H1 (cell line): Measurements from ENCODE around the gene ENKD1. TPM values are rescaled to one million over a fixed set of nuclear protein-coding genes. Genes with fewer than 3 reads are reported as not detected.

Experiments used
- CTCF ChIA-PET: fragments of 300-600 bp; sonication (Branson Sonifier 250); formaldehyde crosslinking; loops from one replicate; lab custom pipeline; 2021; ENCODE audit not compliant: partially characterized antibody; lab: Charles Lee
- POLR2A ChIA-PET: fragments of 300-600 bp; sonication (Branson Sonifier 250); formaldehyde crosslinking; loops from one replicate; lab custom pipeline; 2021; ENCODE audit warnings: inconsistent platforms; ENCODE audit not compliant: partially characterized antibody; lab: Charles Lee
- DNase-seq, 2 experiments: peaks; one replicate each; pipeline versions ENCODE4 v3.0.0 to v3.0.0-alpha.2; 2010 to 2022; ENCODE audit warnings: low spot score in 2 of 2, low read depth in 1 of 2, mixed read lengths in 1 of 2
- FAIRE-seq: peaks from 2 replicates; lab custom pipeline; 2011; peaks lifted over from hg19 to GRCh38; lab: Jason Lieb, UNC
- H2AFZ ChIP-seq: 2 replicates; pipeline ENCODE4 v1.8.1; 2012; ENCODE audit warnings: low read length, inconsistent platforms
- H2AK5ac ChIP-seq: 2 replicates; pipeline ENCODE4 v1.6.1; 2013; ENCODE audit warnings: low read depth, low read length
- H2BK120ac ChIP-seq: replicated peaks from 2 replicates; pipeline ENCODE3; 2013; ENCODE audit warnings: low read depth, low read length, inconsistent platforms
- H2BK12ac ChIP-seq: 2 replicates; pipeline ENCODE4 v1.6.1; 2013; ENCODE audit warnings: low read depth, low read length
- H2BK15ac ChIP-seq: 2 replicates; pipeline ENCODE4 v1.6.1; 2013; ENCODE audit warnings: low read length
- H2BK20ac ChIP-seq: 2 replicates; pipeline ENCODE4 v1.6.1; 2013; ENCODE audit warnings: low read length
- H2BK5ac ChIP-seq: 2 replicates; pipeline ENCODE4 v1.6.1; 2013; ENCODE audit warnings: low read depth, low read length
- H3K14ac ChIP-seq: 2 replicates; pipeline ENCODE4 v1.6.1; 2013; ENCODE audit warnings: inconsistent platforms; ENCODE audit not compliant: insufficient read length
- H3K18ac ChIP-seq: 2 replicates; pipeline ENCODE4 v1.6.1; 2013; ENCODE audit warnings: low read length; ENCODE audit errors: extremely low read depth
- H3K23ac ChIP-seq: 2 replicates; pipeline ENCODE4 v1.6.1; 2013; ENCODE audit warnings: inconsistent platforms; ENCODE audit not compliant: insufficient read length
- H3K23me2 ChIP-seq: 2 replicates; pipeline ENCODE4 v1.6.1; 2013; ENCODE audit warnings: low read depth, low read length
- H3K27ac ChIP-seq: 2 replicates; pipeline ENCODE4 v1.6.1; 2011; ENCODE audit warnings: low read depth, low read length, inconsistent platforms
- H3K27me3 ChIP-seq, 4 experiments: replicated peaks in 1 of 4; 1 replicate in 1 of 4; 2 replicates in 3 of 4; pipeline versions ENCODE4 v1.6.1 to v1.8.1; 2011 to 2013; ENCODE audit warnings: low read length in 3 of 4, mild to moderate bottlenecking in 3 of 4, inconsistent platforms in 2 of 4, mixed read lengths in 2 of 4, moderate library complexity in 1 of 4; ENCODE audit not compliant: control insufficient read depth in 3 of 4, insufficient read depth in 3 of 4; ENCODE audit errors: extremely low read depth in 1 of 4
- H3K36me3 ChIP-seq, 4 experiments: 2 replicates each; pipeline versions ENCODE4 v1.6.1 to v1.8.1; 2011 to 2013; ENCODE audit warnings: mild to moderate bottlenecking in 4 of 4, low read length in 3 of 4, moderate library complexity in 2 of 4, control low read depth in 1 of 4, inconsistent platforms in 1 of 4; ENCODE audit not compliant: insufficient read depth in 4 of 4, control insufficient read depth in 2 of 4
- H3K4ac ChIP-seq: replicated peaks from 2 replicates; pipeline ENCODE3; 2013; ENCODE audit warnings: low read length, low read depth, mixed read lengths, inconsistent platforms; ENCODE audit not compliant: insufficient read length
- H3K4me1 ChIP-seq, 4 experiments: replicated peaks in 1 of 4; 1 replicate in 1 of 4; 2 replicates in 3 of 4; pipeline versions ENCODE4 v1.6.1 to v1.8.1; 2011 to 2013; ENCODE audit warnings: low read length in 3 of 4, inconsistent platforms in 2 of 4, mixed read lengths in 1 of 4; ENCODE audit not compliant: insufficient read depth in 4 of 4, control insufficient read depth in 3 of 4
- H3K4me2 ChIP-seq, 2 experiments: 2 replicates each; pipeline versions ENCODE4 v1.6.1 to v1.8.1; 2011 to 2013; ENCODE audit warnings: low read depth in 2 of 2, low read length in 2 of 2, control low read depth in 1 of 2, inconsistent platforms in 1 of 2, mild to moderate bottlenecking in 1 of 2; ENCODE audit not compliant: insufficient read depth in 1 of 2
- H3K4me3 ChIP-seq, 4 experiments: fragments of 200-600, 300-600 bp in 1 of 4; sonication (generic), shearing (Covaris generic), sonication (Bioruptor Twin) in 1 of 4; 2 replicates each; pipeline versions ENCODE4 v1.5.1 to v1.8.1; 2011 to 2016; ENCODE audit warnings: low read length in 4 of 4, low read depth in 3 of 4, control low read depth in 2 of 4, inconsistent platforms in 2 of 4, mild to moderate bottlenecking in 2 of 4, mixed read lengths in 1 of 4, moderate library complexity in 1 of 4; ENCODE audit not compliant: insufficient read depth in 2 of 4; ENCODE audit errors: extremely low read depth in 1 of 4
- H3K56ac ChIP-seq: replicated peaks from 2 replicates; pipeline ENCODE3; 2013; ENCODE audit warnings: low read depth, mild to moderate bottlenecking, mixed read lengths, low read length, inconsistent platforms; ENCODE audit not compliant: insufficient read length
- H3K79me1 ChIP-seq: 2 replicates; pipeline ENCODE4 v1.6.1; 2013; ENCODE audit warnings: low read depth, low read length, control low read depth
- H3K79me2 ChIP-seq, 2 experiments: 2 replicates each; pipeline versions ENCODE4 v1.6.1 to v1.8.1; 2012 to 2013; ENCODE audit warnings: low read length in 2 of 2, mild to moderate bottlenecking in 2 of 2, inconsistent platforms in 1 of 2; ENCODE audit not compliant: insufficient read depth in 2 of 2, control insufficient read depth in 1 of 2
- H3K9ac ChIP-seq, 4 experiments: replicated peaks in 1 of 4; 1 replicate in 1 of 4; 2 replicates in 3 of 4; pipeline versions ENCODE4 v1.6.1 to v1.8.1; 2011 to 2013; ENCODE audit warnings: low read depth in 3 of 4, low read length in 3 of 4, control low read depth in 2 of 4, mild to moderate bottlenecking in 2 of 4, moderate library complexity in 2 of 4, inconsistent platforms in 1 of 4; ENCODE audit errors: extremely low read depth in 1 of 4
- H3K9me3 ChIP-seq, 2 experiments: 2 replicates each; pipeline versions ENCODE4 v1.6.1 to v1.8.1; 2012 to 2013; ENCODE audit warnings: mild to moderate bottlenecking in 2 of 2, moderate library complexity in 2 of 2, control low read depth in 1 of 2, inconsistent platforms in 1 of 2, low read depth in 1 of 2, low read length in 1 of 2, mixed read lengths in 1 of 2; ENCODE audit not compliant: insufficient read depth in 2 of 2
- H4K20me1 ChIP-seq, 2 experiments: replicated peaks in 1 of 2; 2 replicates each; pipeline versions ENCODE3 to v1.8.1; 2011 to 2013; ENCODE audit warnings: inconsistent platforms in 2 of 2, low read length in 2 of 2, mild to moderate bottlenecking in 1 of 2; ENCODE audit not compliant: insufficient read depth in 2 of 2, control insufficient read depth in 1 of 2
- H4K5ac ChIP-seq: 2 replicates; pipeline ENCODE4 v1.6.1; 2013; ENCODE audit warnings: low read length, low read depth, mixed read lengths, inconsistent platforms; ENCODE audit not compliant: insufficient read length
- H4K8ac ChIP-seq: 2 replicates; pipeline ENCODE4 v1.8.0; 2013; ENCODE audit warnings: mild to moderate bottlenecking, moderate library complexity, low read length, inconsistent platforms; ENCODE audit not compliant: insufficient read depth; ENCODE audit errors: extremely low read depth
- H4K91ac ChIP-seq: replicated peaks from 2 replicates; pipeline ENCODE3; 2013; ENCODE audit warnings: low read length, mixed read lengths, inconsistent platforms; ENCODE audit not compliant: insufficient read length
- CBX8 ChIP-seq: fragments of 300-800, 300-1000 bp; sonication (generic); IDR thresholded peaks from 2 replicates; pipeline ENCODE4 v1.7.1; 2016; ENCODE audit warnings: low read depth, low read length, borderline replicate concordance
- CEBPB ChIP-seq: IDR thresholded peaks from 2 replicates; pipeline ENCODE4 v1.6.1; 2012; ENCODE audit warnings: low read depth, low read length
- E2F6 ChIP-seq: IDR thresholded peaks from 2 replicates; pipeline ENCODE4 v1.6.1; 2012; ENCODE audit warnings: inconsistent platforms
- KDM5A ChIP-seq: fragments of 200-600 bp; IDR thresholded peaks from 2 replicates; pipeline ENCODE4 v1.7.1; 2012; ENCODE audit warnings: mild to moderate bottlenecking, low read length, inconsistent platforms, mixed read lengths
- MAFK ChIP-seq: IDR thresholded peaks from 2 replicates; pipeline ENCODE4 v1.6.1; 2012; ENCODE audit warnings: low read depth, mild to moderate bottlenecking, improper control_type of control experiment, low read length
- NANOG ChIP-seq: IDR thresholded peaks from 2 replicates; pipeline ENCODE4 v1.6.1; 2011; ENCODE audit warnings: low read length, low read depth, mild to moderate bottlenecking, inconsistent platforms; ENCODE audit not compliant: insufficient read depth, poor library complexity, severe bottlenecking
- SIRT6 ChIP-seq: IDR thresholded peaks from one replicate; pipeline ENCODE4 v1.7.1; 2012; ENCODE audit warnings: low read length, inconsistent platforms
- SRF ChIP-seq: IDR thresholded peaks from 2 replicates; pipeline ENCODE4 v1.6.1; 2011; ENCODE audit warnings: mild to moderate bottlenecking, low read depth, low read length, moderate library complexity
- USF2 ChIP-seq: IDR thresholded peaks from 2 replicates; pipeline ENCODE4 v1.6.1; 2011; ENCODE audit warnings: low read length, improper control_type of control experiment
- WGBS, 2 experiments: shearing (Covaris generic) in 1 of 2; methylation state at CpG; one replicate each; pipeline versions ENCODE4 v1.1.6 to v1.1.7; 2013 to 2015; ENCODE audit warnings: low lambda C conversion rate in 2 of 2, mixed read lengths in 2 of 2, inconsistent platforms in 1 of 2, low coverage in 1 of 2, missing lambda C conversion rate in 1 of 2; ENCODE audit not compliant: insufficient replicate concordance in 2 of 2, insufficient coverage in 1 of 2, insufficient read length in 1 of 2; ENCODE audit errors: extremely low coverage in 1 of 2, missing lambda C conversion rate in 1 of 2; 5-methylcytosine and 5-hydroxymethylcytosine counted together
- polyA plus RNA-seq, 7 experiments: library from polyadenylated mRNA; depleted of rRNA in 3 of 7; stranded (reverse) in 5 of 7; unstranded in 2 of 7; fragments of >200 nt in 5 of 7; fragments of 200-250 nt in 2 of 7; gene quantifications; 1 replicate in 5 of 7; 2 replicates in 1 of 7; 4 replicates in 1 of 7; pipeline versions ENCODE4 v1.2.1 to v1.2.3, GENCODE V29; 2011 to 2013; ENCODE audit warnings: missing spikeins in 2 of 7, mixed read lengths in 2 of 7
- total RNA-seq: library from RNA; stranded (reverse); fragmentation: NEBNext Ultra II Directional; extraction: Animal tissue kit (Norgen Biotek cat#: 25700); gene quantifications from 2 replicates; pipeline ENCODE4 v1.2.1, GENCODE V29; 2021

Gene ENKD1
- total and polyA plus RNA-seq, 2 of the 8 experiments (the other 6 are each of a cell fraction or from before 2014, with no cell fraction given): 12.9 to 16.1 TPM

GRCh38 chr16:67637625-67638024 is 28.9 kb downstream of the ENKD1 start:
- Histone ChIP-seq H4K8ac (no peak overlapping the region), H3K79me2 (no peaks in the 10 kb centered on the region), H3K9me3 (no peaks in the 10 kb centered on the region), H3K9ac (no peak overlapping the region), H3K36me3 (peaks cover 9 to 41% (median 27%) of the 10 kb centered on the region in 4 experiments), H3K4me1 (no peaks in the 10 kb centered on the region), H3K23me2 (no peaks in the 10 kb centered on the region), H3K14ac (no peak overlapping the region), H3K23ac (no peak overlapping the region), H2BK20ac (no peak overlapping the region), H2AK5ac (no peak overlapping the region), H3K4me2 (no peak overlapping the region), H3K56ac (no peak overlapping the region), H3K18ac (no peak overlapping the region), H4K5ac (no peak overlapping the region), H2BK5ac (no peak overlapping the region), H3K4me3 (no peak overlapping the region), H2BK12ac (no peak overlapping the region), H2BK15ac (no peak overlapping the region), H4K91ac (no peak overlapping the region), H3K27ac (no peak overlapping the region), H2BK120ac (no peak overlapping the region), H4K20me1 (peaks cover 0 to 2% of the 10 kb centered on the region in 2 experiments), H2AFZ (no peak overlapping the region), H3K27me3 (no peaks in the 10 kb centered on the region), H3K79me1 (no peaks in the 10 kb centered on the region), H3K4ac (no peak overlapping the region)
- 94% methylated on average over 12 of the region's 12 CpGs; no CpG with 5 or more reads in 1 of the 2 experiments for WGBS, 2 experiments
- FAIRE-seq: no peak
- CTCF ChIA-PET: interaction anchor here (0.6 to 18.0 kb wide), 4 partner anchors 11 to 117 kb away, joined by 3 to 202 read pairs (median 90); partner anchors contain the start of genes ACD, C16orf86, ENKD1 and PARD6A
- POLR2A ChIA-PET: no interaction called here
- no peak for DNase-seq
- no peak for TF ChIP-seq KDM5A
- no peak for TF ChIP-seq SIRT6
- no peak for TF ChIP-seq NANOG
- TF ChIP-seq E2F6: no peak
- TF ChIP-seq CEBPB: no peak
- no peak for TF ChIP-seq MAFK
- TF ChIP-seq CBX8: no peak
- TF ChIP-seq USF2: no peak
- no peak for TF ChIP-seq SRF
